IPS DF 6.9 (cell line): ENCODE data around the gene SERPINF2.
"Not testable (repeated sequence)": the region's sequence is repeated elsewhere in the genome, so short reads cannot be mapped to it uniquely, and the experiment has no call there.

Source experiments
- DNase-seq: peaks from one replicate; pipeline ENCODE4 v3.0.0-alpha.2; 2013; ENCODE audit warnings: low read depth, low spot score
- H3K27ac ChIP-seq: one replicate; pipeline ENCODE4 v1.5.1; 2013; ENCODE audit warnings: low read length, control low read depth
- H3K27me3 ChIP-seq: 2 replicates; pipeline ENCODE4 v1.6.1; 2013; ENCODE audit warnings: mild to moderate bottlenecking, low read length; ENCODE audit not compliant: control insufficient read depth, insufficient read depth
- H3K36me3 ChIP-seq: 2 replicates; pipeline ENCODE4 v1.6.1; 2013; ENCODE audit warnings: low read length; ENCODE audit not compliant: control insufficient read depth, insufficient read depth
- H3K4me1 ChIP-seq: 2 replicates; pipeline ENCODE4 v1.6.1; 2013; ENCODE audit warnings: low read length; ENCODE audit not compliant: control insufficient read depth, insufficient read depth
- H3K4me3 ChIP-seq: 2 replicates; pipeline ENCODE4 v1.5.1; 2013; ENCODE audit warnings: mild to moderate bottlenecking, low read length
- H3K9me3 ChIP-seq: 2 replicates; pipeline ENCODE4 v1.6.1; 2013; ENCODE audit warnings: low read length, inconsistent platforms; ENCODE audit not compliant: control insufficient read depth, insufficient read depth
- WGBS: extraction: QIAGEN DNeasy Blood & Tissue Kit; methylation state at CpG from one replicate; pipeline ENCODE4 v1.1.7; 2013; ENCODE audit warnings: mixed read lengths, missing lambda C conversion rate; ENCODE audit not compliant: insufficient read length, insufficient coverage; 5-methylcytosine and 5-hydroxymethylcytosine counted together

The SERPINF2 gene

DNA sequence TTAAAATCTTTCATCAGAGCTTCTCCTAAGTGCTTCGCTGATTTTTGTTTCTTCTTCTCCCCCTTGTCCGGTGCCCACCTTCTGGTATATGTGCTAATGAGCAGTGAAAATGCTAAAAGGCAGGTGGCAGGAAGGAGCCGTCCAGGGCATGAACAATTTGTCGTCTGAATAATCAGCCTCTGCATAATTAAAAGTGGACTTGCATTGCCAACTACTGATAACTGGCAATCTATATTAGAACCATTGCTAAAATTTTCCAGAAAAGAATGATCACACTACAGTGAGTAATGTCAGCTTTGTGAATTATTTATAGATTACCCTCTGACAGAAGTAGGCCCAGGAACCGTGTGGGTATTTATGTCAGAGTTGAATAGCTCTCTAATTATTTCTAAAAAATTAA is 47.3 kb downstream of the SERPINF2 start:
- H3K36me3 ChIP-seq, result peaks cover 11% of the 10 kb centered on the region; the same call in 1 of the 2 replicates
- H3K27me3 ChIP-seq, result no peaks in the 10 kb centered on the region
- H3K9me3 ChIP-seq, result no peaks in the 10 kb centered on the region
- no peak overlapping the region for H3K4me3 ChIP-seq
- no peaks in the 10 kb centered on the region for H3K4me1 ChIP-seq
- no CpG with 5 or more reads among the region's 5 CpGs for WGBS
- no peak overlapping the region for H3K27ac ChIP-seq
- DNase-seq, result no peak

DNA sequence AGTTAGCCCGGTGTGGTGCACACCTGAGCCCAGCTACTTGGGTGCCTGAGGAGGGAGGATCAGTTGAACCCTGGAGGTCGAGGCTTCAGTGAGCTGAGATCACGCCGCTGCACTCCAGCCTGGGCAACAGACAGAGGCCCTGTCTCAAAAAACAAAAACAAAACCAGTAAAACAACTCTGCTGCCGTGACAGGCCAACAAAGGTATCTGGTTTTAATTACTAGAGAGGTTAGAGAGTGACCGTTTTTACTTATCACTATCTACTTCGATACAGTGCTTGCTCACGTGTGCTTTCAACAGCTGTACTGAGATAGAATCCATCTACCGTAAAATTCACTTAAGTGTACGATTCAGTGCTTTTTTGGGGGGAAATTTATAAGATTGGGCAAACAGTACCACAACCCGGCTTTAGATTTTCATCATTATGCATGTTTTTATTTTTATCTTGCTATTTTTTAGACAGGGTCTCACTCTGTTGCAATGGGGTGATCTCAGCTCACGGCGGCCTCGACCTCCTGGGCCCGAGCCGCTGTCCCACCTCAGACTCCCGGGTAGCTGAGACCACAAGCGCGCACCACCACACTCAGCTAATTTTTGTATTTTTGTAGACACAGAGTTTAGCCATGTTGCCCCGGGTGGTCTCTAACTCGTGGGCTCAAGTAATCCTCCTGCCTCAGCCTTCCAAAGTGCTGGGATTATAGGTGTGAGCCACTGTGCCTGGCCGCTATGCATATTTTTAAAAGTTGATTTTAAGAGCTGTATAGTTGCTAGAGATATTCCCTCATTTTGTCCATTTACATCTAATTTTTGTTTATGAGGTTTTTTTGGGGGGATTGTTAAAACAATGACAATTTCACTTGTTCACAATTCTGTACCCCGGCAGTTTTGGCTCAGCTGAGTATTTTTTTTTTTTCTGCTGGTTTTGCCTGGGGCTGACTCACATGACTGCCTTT is 50.1 kb downstream of the SERPINF2 start:
- no peaks in the 10 kb centered on the region for H3K9me3 ChIP-seq
- H3K27ac ChIP-seq, result no peak overlapping the region
- no peaks in the 10 kb centered on the region for H3K4me1 ChIP-seq
- no peaks in the 10 kb centered on the region for H3K27me3 ChIP-seq
- no peaks in the 10 kb centered on the region for H3K36me3 ChIP-seq
- no peak for DNase-seq
- H3K4me3 ChIP-seq, result no peak overlapping the region
- no CpG with 5 or more reads among the region's 23 CpGs for WGBS

DNA sequence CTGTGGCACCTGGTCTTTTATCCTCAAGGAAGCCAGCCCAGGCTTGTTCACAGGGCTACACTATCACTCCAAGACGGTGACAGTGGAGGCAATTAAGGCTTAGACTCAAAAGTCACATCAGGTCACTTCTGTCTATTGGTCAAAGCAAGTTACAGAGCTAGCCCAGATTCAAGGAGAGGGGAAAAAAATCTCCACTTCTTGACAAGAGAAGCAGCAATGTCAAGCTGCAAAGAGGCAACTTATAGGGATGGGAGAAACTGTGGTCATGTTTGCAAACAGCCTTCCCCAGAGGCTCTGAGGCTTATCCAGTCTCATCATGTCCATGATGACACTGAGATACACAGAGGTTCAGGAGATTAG is 50.8 kb downstream of the SERPINF2 start:
- Histone ChIP-seq H3K36me3 (no peaks in the 10 kb centered on the region), H3K27ac (no peak overlapping the region), H3K27me3 (no peaks in the 10 kb centered on the region), H3K9me3 (no peaks in the 10 kb centered on the region), H3K4me3 (no peak overlapping the region), H3K4me1 (no peaks in the 10 kb centered on the region)
- DNase-seq, result no peak
- no CpG with 5 or more reads among the region's 1 CpG for WGBS

GRCh38 chr17:1796800-1797199 is 54.1 kb downstream of the SERPINF2 start:
- Histone ChIP-seq H3K9me3 (no peaks in the 10 kb centered on the region), H3K36me3 (peaks cover 11% of the 10 kb centered on the region; the same call in 1 of the 2 replicates), H3K4me3 (no peak overlapping the region), H3K4me1 (no peaks in the 10 kb centered on the region), H3K27me3 (no peaks in the 10 kb centered on the region), H3K27ac (no peak overlapping the region)
- no peak for DNase-seq
- WGBS, result no CpG with 5 or more reads among the region's 1 CpG

- Histone ChIP-seq H3K27me3 (no peaks in the 10 kb centered on the region), H3K27ac (no peak overlapping the region), H3K4me1 (no peaks in the 10 kb centered on the region), H3K4me3 (no peak overlapping the region), H3K36me3 (peaks cover 11% of the 10 kb centered on the region; the same call in 1 of the 2 replicates), H3K9me3 (no peaks in the 10 kb centered on the region)
- DNase-seq, result no peak
- no CpG with 5 or more reads among the region's 3 CpGs for WGBS
Observed at GRCh38 chr17:1797323-1797722, 54.7 kb downstream of the SERPINF2 start.

DNA sequence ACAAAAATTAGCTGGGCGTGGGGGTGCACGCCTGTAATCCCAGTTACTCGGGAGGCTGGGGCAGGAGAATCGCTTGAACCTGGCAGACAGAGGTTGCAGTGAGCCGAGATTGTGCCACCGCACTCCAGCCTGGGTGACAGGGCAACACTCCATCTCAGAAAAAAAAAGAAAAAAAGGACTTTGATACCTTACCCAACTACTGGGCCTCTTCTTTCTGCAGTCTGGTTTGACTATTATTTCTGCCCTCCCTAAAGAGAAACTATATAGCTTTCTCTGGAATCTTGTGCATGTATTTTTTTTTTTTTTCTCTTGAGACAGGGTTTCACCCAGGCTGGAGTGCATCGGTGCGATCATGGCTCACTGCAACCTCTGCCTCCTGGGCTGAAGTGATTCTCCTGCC is 55.2 kb downstream of the SERPINF2 start:
- WGBS, result no CpG with 5 or more reads among the region's 8 CpGs
- not testable (repeated sequence) for H3K4me1 ChIP-seq, H3K27me3 ChIP-seq, H3K27ac ChIP-seq, H3K4me3 ChIP-seq, H3K9me3 ChIP-seq, DNase-seq
- H3K36me3 ChIP-seq, result peaks cover 11% of the 10 kb centered on the region; the same call in 1 of the 2 replicates

DNA sequence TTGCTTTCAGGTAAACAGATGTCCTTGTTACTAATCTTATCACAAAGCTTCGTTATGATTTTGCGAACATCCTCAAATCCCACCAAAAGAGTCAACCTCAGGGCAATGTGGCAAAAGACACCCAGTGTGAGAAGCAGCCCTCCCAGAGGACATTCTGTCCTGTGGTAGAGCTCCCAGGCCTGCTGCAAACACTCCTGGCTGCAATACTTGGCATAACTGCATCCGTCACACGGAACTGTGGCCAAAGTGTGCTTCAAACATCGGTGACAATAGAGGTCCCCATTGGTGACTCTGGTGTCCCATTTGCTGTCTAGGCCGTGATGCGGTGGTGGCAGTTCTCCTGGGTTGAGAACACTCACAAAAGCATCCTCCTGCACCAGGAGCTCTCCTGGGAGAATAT is 57.6 kb downstream of the SERPINF2 start:
- Histone ChIP-seq H3K4me3 (no peak overlapping the region), H3K9me3 (no peaks in the 10 kb centered on the region), H3K27ac (no peak overlapping the region), H3K27me3 (no peaks in the 10 kb centered on the region), H3K36me3 (peaks cover 13% of the 10 kb centered on the region; the same call in 1 of the 2 replicates), H3K4me1 (no peaks in the 10 kb centered on the region)
- no peak for DNase-seq
- no CpG with 5 or more reads among the region's 7 CpGs for WGBS

GRCh38 chr17:1800712-1801111 is 58.0 kb downstream of the SERPINF2 start:
- Histone ChIP-seq H3K27ac (no peak overlapping the region), H3K9me3 (no peaks in the 10 kb centered on the region), H3K36me3 (peaks cover 13% of the 10 kb centered on the region; the same call in 1 of the 2 replicates), H3K4me1 (no peaks in the 10 kb centered on the region), H3K4me3 (no peak overlapping the region), H3K27me3 (no peaks in the 10 kb centered on the region)
- whole genome bisulfite sequencing, result no CpG with 5 or more reads among the region's 4 CpGs
- no peak for DNase-seq

- no CpG with 5 or more reads among the region's 1 CpG for WGBS
- Histone ChIP-seq H3K4me1 (no peaks in the 10 kb centered on the region), H3K36me3 (peaks cover 13% of the 10 kb centered on the region; the same call in 1 of the 2 replicates), H3K27me3 (no peaks in the 10 kb centered on the region), H3K4me3 (no peak overlapping the region), H3K9me3 (no peaks in the 10 kb centered on the region), H3K27ac (no peak overlapping the region)
- DNase-seq, result no peak
Observed at GRCh38 chr17:1802429-1802828, 59.8 kb downstream of the SERPINF2 start.

DNA sequence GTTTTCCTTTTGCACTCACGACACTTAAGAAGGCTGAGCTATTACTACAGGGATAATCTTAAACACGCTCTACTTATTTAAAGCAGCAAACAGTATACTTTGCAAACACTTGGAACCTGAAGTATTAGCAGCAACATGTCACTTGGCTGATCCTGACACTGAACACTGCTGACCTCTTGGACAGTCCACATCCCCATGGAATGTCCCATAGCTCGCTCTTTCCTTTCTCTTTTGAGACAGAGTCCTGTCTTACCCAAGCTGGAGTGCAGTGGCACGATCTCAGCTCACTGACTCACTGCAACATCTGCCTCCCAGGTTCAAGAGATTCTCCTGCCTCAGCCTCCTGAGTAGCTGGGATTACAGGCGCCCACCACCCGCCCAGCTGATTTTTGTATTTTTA is 60.6 kb downstream of the SERPINF2 start:
- DNase-seq, result no peak
- H3K4me1 ChIP-seq, result no peaks in the 10 kb centered on the region
- no peak overlapping the region for H3K4me3 ChIP-seq
- H3K27me3 ChIP-seq, result no peaks in the 10 kb centered on the region
- H3K9me3 ChIP-seq, result no peaks in the 10 kb centered on the region
- peaks cover 13% of the 10 kb centered on the region; the same call in 1 of the 2 replicates for H3K36me3 ChIP-seq
- no peak overlapping the region for H3K27ac ChIP-seq
- no CpG with 5 or more reads among the region's 6 CpGs for WGBS
